Limb (tissue), 2 donors: ENCODE data around the gene DPM2.

Experiments used
- DNase-seq, 2 donors: peaks; one replicate each; pipeline ENCODE4 v3.0.0-alpha.2; 2016; ENCODE audit errors: extremely low spot score in 2 of 2

DPM2 gene

GRCh38 chr9:127937056-127937387 is 632 bp downstream of the DPM2 start:
- no peak for DNase-seq

GRCh38 chr9:127936347-127936852 is 1.3 kb downstream of the DPM2 start:
- DNase-seq: no peak

GRCh38 chr9:127935765-127936221 is 1.9 kb downstream of the DPM2 start:
- DNase-seq: no peak

GRCh38 chr9:127934986-127935385 is 2.7 kb downstream of the DPM2 start:
- no peak for DNase-seq

- DNase-seq: no peak
Observed at GRCh38 chr9:127934248-127934647, 3.4 kb downstream of the DPM2 start.

GRCh38 chr9:127931092-127931881 is 6.4 kb downstream of the DPM2 start:
- DNase-seq: no peak

GRCh38 chr9:127930231-127931091 is 7.2 kb downstream of the DPM2 start, which contains the start of gene PIP5KL1:
PIP5KL1 (minus strand) TSS chr9:127930777; CDS start chr9:127930752, 25 bp downstream.
- DNase-seq: peak; percentile 81 to 91

GRCh38 chr9:127929625-127929979 is 8.1 kb downstream of the DPM2 start:
- no peak for DNase-seq

- no peak for DNase-seq
Observed at GRCh38 chr9:127928676-127929624, 8.7 kb downstream of the DPM2 start.

GRCh38 chr9:127927988-127928675 is 9.5 kb downstream of the DPM2 start:
- no peak for DNase-seq

- peak in 1 of 2 donors; percentile 63 for DNase-seq
Observed at GRCh38 chr9:127927201-127927987, 10.3 kb downstream of the DPM2 start.

GRCh38 chr9:127926906-127927200 is 10.8 kb downstream of the DPM2 start:
- no peak for DNase-seq

- no peak for DNase-seq
Observed at GRCh38 chr9:127925959-127926905, 11.4 kb downstream of the DPM2 start.

- no peak for DNase-seq
Observed at GRCh38 chr9:127924736-127925444, 12.8 kb downstream of the DPM2 start.

- DNase-seq: no peak
Observed at GRCh38 chr9:127923771-127924170, 13.9 kb downstream of the DPM2 start.

- no peak for DNase-seq
Observed at GRCh38 chr9:127923046-127923445, 14.6 kb downstream of the DPM2 start.

- peak in 1 of 2 donors; percentile 83 for DNase-seq
Observed at GRCh38 chr9:127921557-127922120, 16.0 kb downstream of the DPM2 start.

- no peak for DNase-seq
Observed at GRCh38 chr9:127920794-127921193, 16.9 kb downstream of the DPM2 start.
